Kasumi-1 (cell line): ENCODE data around the gene UNC45A.
"Not testable (repeated sequence)": the region's sequence is repeated elsewhere in the genome, so short reads cannot be mapped to it uniquely, and the experiment has no call there.

Source experiments
- DNase-seq, 2 experiments: peaks; one replicate each; lab custom pipeline; 2025; lab: John Stamatoyannopoulos, UW

The UNC45A gene

DNA sequence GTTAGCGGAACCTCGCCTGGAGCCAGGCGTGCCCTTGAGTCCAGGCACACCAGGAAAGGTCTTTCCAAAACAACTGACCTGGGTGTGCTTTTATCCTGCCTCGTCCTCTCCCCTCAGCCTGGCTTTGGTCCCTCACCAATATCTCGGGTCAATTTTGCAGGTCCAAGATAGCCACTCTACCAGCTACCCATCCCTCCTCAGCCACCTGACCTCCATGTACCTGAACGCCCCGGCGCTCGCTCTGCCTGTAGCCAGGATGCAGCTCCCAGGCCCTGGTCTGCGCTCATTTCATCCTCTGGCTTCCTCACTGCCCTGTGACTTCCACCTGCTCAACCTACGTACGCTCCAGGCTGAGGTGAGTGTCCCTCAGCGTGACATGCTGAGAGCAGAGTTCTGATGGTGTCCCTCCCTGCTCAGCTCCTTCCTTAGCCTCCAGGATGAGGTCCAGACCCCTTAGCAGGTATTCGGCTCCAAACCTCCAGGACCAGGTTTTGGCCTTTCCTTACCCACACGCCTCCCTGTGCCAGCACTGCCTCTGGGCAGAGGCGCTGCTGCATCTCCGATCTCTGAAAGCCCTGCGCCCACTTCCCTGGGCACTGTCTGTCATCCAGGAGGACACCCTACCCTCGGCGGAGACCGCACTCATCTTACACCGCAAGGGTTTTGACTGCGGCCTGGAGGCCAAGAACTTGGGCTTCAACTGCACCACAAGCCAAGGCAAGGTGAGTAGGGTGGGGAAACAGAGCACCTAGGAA is 16.9 kb upstream of the UNC45A start:
- DNase-seq = no peak

DNA sequence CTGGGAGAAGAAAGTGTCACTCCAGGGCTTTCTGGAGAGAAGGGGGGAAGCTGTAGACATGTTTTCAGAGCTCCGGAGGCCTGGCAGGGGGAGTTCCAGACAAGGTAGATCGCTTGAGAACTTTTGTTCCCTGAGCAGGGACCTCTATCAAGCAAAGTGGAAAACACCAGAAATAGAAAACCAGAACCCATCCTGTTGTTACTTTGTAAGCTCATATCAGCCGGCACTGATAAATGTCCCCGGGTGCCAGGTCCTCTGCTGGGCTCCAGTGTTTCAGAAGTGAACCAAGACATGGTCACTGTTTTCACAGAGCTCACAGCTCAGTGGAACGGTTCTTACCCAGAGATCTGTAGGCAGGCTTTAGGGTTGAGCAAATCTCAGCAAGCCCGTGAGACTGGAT is 16.2 kb upstream of the UNC45A start:
- no peak for DNase-seq

DNA sequence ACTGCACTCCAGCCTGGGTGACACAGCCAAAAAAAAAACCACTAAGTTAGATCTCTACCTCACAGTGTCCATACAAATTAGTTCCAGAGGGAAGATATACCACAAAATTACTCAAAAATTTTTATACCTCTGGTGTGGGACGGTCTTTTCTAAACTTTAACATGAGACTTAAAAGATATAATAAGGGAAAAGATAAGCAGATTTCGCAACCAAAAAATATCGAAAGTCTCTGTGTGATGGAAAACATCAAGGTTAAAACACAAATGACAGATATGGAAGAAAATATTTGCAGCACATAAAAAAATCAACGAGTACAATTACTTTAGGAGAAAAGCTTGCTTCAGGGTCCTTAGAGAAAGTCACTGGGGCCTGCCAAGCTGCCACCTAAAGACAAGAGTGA is 13.2 kb upstream of the UNC45A start:
- no peak for DNase-seq

DNA sequence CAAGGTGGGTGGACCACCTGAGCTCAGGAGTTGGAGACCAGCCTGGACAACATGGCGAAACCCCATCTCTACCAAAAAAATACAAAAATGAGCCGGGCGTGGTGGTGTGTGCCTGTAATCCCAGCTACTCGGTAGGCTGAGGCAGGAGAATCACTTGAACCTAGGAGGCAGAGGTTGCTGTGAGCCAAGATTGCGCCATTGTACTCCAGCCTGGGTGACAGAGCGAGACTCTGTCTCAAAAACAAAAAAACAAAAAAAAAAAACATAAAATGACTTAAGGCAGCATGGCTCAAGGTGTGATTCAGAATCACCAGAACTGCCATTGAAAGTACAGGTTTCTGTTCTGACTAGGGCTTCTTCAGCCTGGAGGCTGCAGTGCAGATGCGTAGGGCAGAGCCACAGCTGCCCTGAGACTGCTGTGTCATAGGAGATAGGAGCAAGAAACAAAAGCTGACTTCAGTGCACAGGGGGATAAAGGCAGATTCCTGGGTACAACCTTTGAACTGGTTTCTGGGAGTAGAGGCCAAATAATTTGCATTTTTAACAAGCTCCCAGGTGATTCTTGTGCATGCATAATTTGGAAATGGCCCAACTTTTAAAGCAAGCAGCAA is 12.3 kb upstream of the UNC45A start:
- not testable (repeated sequence) for DNase-seq

DNA sequence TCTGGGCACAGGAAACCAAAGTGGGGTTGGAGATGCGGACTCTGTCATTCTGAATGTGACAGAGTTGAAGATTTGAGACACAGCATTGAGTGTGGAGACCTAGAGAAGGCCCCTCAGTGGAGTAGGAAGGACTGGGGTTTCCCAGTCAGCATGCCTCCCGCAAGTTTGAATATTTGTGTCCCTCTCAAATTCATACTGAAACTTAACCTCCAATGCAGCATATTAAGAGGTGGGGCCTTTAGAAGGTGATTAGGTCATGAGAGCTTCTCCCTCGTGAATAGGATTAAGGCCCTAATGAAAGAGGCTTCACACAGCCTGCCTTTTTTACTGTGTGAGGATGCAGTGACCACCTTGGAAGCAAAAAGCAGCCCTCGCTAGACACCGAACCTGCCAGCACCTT is 10.7 kb upstream of the UNC45A start:
- no peak for DNase-seq

DNA sequence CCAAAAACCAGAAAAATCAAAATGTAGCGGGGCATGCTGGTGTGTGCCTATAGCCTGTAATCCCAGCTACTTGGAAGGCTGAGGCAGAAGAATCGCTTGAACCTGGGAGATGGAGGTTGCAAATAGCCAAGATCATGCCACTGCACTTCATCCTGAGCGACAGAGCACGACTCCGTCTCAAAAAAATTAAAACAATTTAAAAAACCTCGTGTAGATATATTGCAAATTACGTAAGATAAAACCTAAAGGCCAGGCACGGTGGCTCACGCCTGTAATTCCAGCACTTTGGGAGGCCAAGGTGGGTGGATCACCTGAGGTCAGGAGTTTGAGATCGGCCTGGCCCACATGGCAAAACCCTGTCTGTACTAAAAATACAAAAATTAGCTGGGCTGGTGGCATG is 8.3 kb upstream of the UNC45A start:
- DNase-seq = not testable (repeated sequence)

DNA sequence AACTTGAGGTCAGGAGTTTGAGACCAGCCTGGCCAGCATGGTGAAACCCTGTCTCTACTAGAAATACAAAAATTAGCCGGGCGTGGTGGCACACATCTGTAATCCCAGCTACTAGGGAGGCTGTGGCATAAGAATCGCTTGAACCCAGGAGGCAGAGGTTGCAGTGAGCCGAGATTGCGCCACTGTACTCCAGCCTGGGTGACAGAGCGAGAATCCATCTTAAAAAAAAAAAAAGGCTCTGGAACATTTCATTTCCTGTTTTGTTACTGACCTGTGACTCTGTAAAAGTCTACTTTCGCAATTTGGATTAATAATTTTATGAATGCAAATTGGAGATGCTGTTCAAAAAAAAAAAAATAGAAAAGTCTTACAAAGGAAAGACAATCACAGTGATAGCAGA is 7.0 kb upstream of the UNC45A start:
- not testable (repeated sequence) for DNase-seq

DNA sequence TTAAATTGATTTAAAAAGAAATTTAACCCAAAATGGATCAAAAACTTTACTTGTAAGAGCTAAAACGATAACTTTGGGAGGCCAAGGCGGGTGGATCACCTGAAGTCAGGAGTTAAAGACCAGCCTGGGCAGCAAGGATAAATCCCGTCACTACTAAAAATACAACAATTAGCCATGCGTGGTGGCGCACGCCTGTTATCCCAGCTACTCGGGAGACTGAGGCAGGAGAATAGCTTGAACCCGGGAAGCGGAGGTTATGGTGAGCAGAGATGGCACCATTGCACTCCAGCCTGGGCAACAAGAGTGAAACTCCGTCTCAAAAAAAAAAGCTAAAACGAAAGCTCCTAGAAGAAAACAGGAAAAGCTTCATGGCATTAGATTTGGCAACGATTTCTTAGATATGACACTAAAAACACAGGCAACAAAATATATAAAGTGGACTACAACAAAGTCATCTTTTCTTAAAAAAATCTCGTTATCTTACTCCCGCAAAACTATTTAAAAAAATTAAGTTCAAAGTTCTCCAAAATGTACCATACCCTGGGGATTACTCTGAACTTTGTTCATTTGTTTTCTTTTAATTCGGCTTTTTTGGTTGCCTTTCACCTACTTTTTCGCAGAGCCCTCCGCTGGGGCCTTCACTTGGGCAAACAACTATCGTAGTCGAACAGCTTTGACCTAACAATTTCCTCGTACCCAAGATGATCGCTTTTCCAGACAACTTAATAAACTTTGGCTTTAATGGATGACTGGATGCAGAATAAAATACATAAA is 5.7 kb upstream of the UNC45A start:
- no peak for DNase-seq

DNA sequence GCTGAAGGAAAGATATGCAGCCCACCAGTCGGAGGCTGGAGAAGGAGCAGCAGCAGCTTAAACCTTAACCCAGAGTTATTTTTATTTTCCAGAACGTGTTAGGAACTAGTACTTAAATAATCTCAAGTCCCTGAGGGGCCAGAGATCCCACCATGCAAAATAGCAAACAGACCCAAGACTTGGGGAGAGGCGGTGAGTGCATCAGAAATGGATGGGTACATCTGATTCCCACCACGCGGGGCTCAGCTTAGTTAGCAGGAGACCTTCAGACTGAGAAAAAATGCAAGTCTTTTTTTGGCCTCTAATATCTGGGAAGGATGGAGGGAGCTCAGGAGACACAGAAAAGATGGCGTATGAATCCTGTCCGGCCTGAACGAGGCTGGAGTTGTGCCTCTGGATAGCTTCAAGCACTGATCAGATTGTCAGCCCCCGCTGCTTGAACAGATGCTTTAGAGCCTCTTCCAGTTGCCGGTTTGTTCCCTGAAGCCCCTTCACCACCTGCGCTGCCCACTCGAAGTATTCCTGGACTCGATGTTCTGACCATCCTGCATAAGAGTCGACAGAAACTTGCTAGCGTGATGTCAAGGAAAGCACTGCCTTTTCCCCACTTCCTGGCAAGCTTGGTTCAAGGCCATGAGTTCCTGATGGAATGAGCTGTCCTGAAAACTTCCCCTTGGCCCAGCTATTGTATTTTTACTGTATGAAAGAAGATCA is 4.1 kb upstream of the UNC45A start:
- no peak for DNase-seq

DNA sequence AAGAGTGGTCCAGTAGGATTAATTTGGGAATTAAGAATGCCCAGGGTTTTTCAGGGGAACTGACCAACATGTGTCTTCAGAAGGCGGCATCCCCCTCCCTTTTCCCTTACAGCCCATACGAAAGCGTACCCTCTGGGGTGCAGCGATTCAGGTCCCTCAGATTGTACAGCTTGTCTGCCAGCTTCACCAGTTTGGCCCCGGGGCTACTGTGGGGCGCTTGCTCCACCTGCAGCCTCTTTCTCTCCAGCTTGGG is 3.6 kb upstream of the UNC45A start:
- no peak for DNase-seq

DNA sequence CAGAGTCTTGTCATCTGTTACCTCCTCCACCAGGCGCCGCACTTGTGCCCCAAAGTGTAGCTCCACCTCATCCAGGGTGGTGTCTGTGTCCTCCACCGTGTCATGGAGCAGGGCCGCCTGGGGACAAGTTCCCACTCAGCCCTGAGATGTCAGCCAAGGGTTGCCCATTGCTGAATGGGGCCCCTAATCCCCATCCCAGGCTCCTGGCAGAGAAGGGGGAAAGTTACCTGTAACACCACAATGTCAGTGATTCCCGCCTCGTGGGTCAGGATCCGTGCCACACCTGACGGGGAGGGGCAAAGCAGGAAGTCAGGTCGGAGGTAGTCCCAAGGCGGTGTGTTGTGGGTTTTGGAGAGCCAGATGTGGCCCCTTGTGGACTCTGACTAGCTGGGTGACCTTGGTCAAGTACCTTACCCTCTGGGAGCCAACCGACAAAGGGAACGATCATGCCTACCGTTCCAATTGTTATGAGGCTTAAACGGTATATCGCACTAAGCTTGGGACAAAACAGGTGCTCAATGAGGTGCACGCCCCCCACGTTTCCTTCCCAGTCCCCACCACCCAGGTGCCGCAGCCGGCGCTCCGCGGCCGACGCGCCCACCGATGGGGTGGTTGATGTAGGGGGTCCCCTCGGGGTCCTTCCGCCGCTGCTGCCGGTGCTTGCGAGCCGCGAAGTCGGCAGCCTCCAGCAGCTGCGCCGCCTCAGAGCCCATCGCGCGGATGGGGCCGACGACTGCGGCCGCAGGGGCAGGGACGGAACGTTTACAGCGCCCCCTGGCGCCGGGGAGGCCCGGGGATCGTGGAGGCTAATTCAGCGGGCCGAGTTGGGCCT is 3.0 kb upstream of the UNC45A start, which contains the start of gene HDDC3:
Gene HDDC3, minus strand, starts transcription at position 722 of the 832 bp plus-strand sequence. Its CDS starts 9 bp downstream, at position 713.
- peak; percentile 88 to 91 for DNase-seq

DNA sequence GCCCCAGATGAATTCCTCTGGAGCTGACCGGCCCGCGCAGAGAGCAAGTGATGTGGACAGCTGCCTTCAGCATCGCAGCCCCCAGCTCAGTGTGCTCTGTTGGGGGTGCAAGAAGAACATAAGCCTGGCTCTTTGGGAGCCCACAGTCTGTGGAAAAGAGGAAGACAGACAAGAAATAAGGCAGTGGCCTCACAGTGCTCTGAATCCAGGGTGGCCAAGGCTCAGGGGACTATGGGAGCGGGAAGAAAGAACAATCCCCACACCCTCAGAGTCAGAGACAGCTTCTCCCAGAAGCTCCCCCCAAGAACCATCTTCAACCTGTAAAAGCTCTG is 2.5 kb upstream of the UNC45A start:
- DNase-seq = peak in 1 of 2 experiments; percentile 61

DNA sequence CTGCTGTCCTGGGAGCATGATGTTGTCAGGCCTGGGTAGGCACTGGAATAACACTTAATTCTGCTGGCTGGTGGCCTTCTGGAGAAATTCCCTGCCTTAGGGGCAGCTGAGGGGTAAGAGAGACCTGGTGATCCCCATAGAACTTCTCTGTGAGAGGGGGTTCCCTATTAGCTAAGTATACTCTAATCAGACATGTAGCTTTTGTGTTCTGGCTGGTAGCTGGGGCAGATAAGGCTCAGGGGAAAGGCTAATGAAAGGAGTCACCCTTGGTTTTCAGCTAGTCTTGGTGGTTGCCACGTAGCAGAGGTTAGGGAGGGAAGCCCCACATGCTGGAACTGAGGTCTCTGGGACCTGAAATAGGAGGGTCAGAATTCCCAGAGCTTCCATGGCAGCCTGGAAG is 1.8 kb upstream of the UNC45A start:
- no peak for DNase-seq

DNA sequence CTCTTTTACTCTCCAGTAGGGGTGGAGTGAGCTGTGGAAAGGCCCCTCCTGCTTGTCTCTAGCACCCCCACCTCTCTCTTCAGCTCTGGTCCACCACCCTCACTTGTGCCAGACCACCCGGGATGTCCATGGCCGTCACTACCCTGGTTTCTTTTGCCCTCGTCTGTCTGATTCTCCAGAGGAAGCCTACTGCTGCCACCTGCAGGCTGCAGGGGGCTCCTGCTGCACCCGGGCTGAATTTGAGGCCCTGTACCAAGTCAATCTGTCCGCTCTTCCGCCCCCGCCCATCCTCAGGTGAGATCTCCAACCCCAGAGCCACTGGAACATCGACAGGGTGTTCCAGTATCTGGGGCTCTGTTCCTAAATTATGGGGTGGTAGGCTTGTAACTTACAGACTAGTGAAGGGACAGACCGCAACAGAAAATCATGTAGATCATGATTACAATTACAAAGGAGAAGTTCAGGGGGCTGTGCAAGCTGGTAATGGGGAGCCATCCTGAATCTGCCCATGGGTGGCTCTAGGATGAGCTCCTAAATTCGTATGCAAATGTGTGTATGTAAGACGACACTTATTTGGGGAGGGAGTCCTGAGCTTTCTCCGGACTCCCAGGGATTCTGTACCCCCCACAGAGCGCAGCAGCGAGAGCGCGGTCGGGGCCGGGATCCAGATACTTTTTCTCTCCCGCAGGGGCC is 683 bp upstream of the UNC45A start:
- DNase-seq = peak; percentile 85

DNA sequence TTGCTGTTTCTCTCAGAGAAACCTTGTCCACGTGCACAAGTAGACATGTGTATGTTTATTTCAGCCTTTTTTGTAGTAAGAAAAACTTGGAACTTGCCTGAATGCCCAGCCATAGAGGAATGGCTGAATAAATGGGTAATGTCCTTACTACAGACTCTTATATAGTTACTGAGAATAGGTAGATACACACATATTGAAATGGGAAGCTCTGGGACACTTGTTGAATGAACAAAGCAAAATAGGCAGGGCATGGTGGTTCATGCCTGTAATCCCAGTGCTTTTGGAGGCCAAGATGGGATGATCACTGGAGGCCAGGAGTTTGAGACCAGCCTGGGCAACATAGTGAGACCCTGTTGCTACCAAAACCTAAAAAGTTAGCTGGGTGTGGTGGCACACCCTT is 1.7 kb downstream of the UNC45A start:
- DNase-seq = no peak

DNA sequence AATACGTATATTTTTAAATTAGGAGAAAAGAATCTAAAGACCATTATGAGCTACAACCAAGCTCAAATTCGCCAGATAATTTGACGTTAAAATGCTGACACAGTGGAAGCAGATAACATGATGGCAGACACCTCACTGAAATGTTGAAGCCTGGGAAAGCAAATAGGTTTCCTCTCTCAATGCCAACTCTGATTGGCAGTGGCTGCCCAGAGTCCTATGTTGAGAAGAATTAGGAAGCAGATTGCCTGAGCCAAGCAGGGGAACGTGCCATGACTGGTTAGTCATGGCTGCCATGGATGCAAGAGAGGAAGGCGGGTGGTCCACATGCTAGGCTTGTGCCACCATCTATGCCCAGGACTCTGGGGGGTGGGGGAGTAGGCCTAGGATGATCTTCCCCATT is 3.2 kb downstream of the UNC45A start:
- DNase-seq = no peak

DNA sequence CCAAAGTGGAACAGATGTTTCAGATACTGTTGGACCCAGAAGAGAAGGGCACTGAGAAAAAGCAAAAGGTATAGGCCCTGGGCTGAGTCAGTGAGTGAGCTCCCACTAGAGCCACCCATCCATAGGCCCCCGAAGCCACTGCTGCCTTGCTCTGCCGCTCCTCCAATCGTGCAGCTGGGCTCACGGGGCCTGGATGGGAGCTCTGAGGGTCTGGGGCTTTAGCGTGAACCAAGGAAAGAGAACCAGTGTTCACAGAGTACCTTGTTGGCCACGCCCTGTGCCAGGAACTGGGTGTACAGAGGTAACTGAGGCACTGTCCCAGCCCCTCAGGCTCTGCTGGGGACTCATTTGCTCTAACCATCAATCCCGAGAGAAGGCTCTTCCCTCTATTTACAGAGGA is 4.7 kb downstream of the UNC45A start:
- DNase-seq = no peak

DNA sequence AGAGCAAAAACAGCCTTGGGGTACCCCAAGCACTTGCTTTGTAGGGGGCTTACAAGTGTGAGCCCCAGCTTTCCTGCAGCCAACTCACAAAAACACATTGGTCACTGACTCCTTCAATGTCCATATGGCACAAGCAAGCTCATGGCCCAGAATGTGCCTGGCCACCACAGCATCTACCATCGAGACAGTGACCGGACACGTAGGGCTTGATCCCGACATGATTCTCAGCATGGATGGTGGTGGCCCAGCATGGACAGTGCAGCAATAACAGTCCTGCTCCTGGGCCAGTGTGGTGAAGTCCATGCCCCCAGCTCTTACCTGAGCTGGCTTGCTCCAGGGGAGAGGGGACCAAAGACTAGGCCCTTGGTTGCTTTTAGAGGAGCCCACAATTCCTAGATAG is 6.0 kb downstream of the UNC45A start:
- DNase-seq = no peak

DNA sequence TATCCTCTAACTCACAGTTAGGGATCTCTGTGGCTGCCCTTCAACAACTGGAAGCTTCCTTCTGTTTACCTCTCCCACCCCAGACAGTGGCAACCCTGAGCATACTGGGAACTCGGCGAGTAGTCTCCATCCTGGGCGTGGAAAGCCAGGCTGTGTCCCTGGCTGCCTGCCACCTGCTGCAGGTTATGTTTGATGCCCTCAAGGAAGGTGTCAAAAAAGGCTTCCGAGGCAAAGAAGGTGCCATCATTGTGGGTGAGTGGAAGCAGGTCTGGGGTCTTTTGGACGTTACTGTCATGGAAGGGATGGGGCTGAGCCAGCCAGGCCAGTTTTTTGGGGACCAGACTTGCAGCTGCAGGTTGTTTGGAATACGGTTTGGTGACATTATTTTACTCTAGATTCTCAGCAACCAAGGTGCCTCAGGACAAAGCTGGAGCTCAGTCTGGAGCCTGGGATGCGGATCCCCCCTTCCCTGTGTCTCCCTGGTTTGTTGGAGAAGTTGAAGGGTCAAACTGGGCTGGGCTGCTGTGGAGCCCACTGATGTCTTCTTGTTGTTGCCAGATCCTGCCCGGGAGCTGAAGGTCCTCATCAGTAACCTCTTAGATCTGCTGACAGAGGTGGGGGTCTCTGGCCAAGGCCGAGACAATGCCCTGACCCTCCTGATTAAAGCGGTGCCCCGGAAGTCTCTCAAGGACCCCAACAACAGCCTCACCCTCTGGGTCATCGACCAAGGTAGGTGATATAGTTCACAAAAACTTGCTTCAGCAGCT is 7.5 kb downstream of the UNC45A start:
- DNase-seq = no peak

DNA sequence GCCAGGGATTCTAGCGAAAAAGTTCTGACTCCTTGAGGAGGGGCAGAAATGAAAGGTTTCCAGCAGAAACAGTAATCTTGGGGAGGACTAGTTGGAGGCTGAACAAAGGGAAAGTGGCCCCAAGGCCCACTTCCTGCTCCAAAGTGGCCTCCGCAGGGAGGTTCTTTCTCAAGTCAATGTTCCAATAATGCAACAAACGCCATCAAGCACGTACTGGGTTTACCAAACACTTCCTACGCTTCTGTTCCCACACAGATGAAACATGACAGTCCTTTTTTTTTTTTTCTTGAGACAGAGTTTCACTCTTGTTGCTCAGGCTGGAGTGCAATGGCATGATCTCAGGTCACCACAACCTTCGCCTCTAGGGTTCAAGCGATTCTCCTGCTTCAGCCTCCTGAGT is 10.0 kb downstream of the UNC45A start:
- DNase-seq = no peak

DNA sequence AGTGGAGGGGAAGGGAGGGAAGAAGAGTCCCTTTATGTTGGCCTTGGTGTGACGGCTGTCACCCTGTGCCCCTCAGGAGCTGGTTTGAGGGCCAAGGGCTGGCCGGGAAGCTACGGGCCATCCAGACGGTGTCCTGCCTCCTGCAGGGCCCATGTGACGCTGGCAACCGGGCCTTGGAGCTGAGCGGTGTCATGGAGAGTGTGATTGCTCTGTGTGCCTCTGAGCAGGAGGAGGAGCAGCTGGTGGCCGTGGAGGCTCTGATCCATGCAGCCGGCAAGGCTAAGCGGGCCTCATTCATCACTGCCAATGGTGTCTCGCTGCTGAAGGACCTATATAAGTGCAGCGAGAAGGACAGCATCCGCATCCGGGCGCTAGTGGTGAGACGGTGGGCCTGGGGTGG is 11.5 kb downstream of the UNC45A start:
- DNase-seq = no peak
